Head of caudate nucleus (tissue), 42 donors: ENCODE results near the gene SPP1.
"Not testable (repeated sequence)": the region's sequence is repeated elsewhere in the genome, so short reads cannot be mapped to it uniquely, and the experiment has no call there.

Experiments used
- DNase-seq, 42 donors: peaks; one replicate each; pipeline versions ENCODE4 v3.0.0 to v3.0.0-alpha.2; 2020 to 2021; ENCODE audit warnings: mixed read lengths in 7 of 42
- intact Hi-C: fragments of 100-400 bp; cut with DNase I; formaldehyde crosslinking; loops from one replicate; pipeline ENCODE4 v1.15.0; 2022

Gene SPP1

GRCh38 chr4:88012647-88013046, 37.1 kb downstream of the SPP1 start:
- intact Hi-C loops, result no loop called here
- no peak for DNase-seq

- DNase-seq, result no peak
- intact Hi-C loops, result no loop called here
These were observed 38.9 kb downstream of the SPP1 start for GRCh38 chr4:88014386-88014905.

GRCh38 chr4:88015659-88016295, 40.3 kb downstream of the SPP1 start:
- no peak for DNase-seq
- intact Hi-C loops, result no loop called here

- intact Hi-C loops, result no loop called here
- no peak for DNase-seq
These were observed 42.2 kb downstream of the SPP1 start for GRCh38 chr4:88017516-88018297.

- intact Hi-C loops, result no loop called here
- DNase-seq, result peak in 20 of 42 donors; percentile 12 to 70 (median 30)
These were observed 43.0 kb downstream of the SPP1 start for GRCh38 chr4:88018466-88018865.

- intact Hi-C loops, result no loop called here
- no peak for DNase-seq
These were observed 46.3 kb downstream of the SPP1 start for GRCh38 chr4:88021824-88022223.

GRCh38 chr4:88022289-88022688, 46.8 kb downstream of the SPP1 start:
- intact Hi-C loops, result no loop called here
- no peak for DNase-seq

- intact Hi-C loops, DNase-seq: not testable (repeated sequence)
These were observed 50.6 kb downstream of the SPP1 start for GRCh38 chr4:88025868-88026661.

GRCh38 chr4:88027611-88028608, 52.4 kb downstream of the SPP1 start:
- DNase-seq, result no peak
- intact Hi-C loops, result no loop called here

- intact Hi-C loops, result no loop called here
- DNase-seq, result no peak
These were observed 53.4 kb downstream of the SPP1 start for GRCh38 chr4:88028946-88029345.

- intact Hi-C loops, result no loop called here
- no peak for DNase-seq
These were observed 54.0 kb downstream of the SPP1 start for GRCh38 chr4:88029556-88029955.

- no peak for DNase-seq
- intact Hi-C loops, result loop anchor here (5.0 kb wide), 1 partner anchor 182 kb away; no protein-coding TSS in a partner anchor
These were observed 55.2 kb downstream of the SPP1 start for GRCh38 chr4:88030565-88031310.
